ENCODE data around the gene ETS1. TPM values are rescaled to one million over a fixed set of nuclear protein-coding genes. Genes with fewer than 3 reads are reported as not detected.

The ETS1 gene
- total and polyA plus RNA-seq, 2 experiments from 2014 or later = 6.7 to 21.8 TPM

DNA sequence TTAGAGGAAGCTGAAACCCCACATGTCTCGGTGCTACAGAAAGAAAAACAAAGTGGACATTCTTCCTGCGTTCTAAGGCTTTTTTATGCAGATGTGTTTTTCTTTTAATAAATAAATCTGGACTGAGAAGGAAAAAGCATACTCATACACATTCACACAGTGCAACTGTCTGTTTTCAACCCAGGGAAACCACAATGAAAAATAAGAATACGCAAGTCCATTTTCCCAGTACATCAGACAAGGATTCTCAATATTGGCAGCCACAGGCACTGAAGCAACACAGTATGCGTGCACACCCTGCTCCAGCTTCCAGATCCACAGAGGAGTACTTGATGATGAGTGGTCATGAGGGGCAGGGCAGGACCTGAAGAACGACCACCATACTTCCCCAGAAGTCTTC lies 86.9 kb downstream of the ETS1 start:
- Histone ChIP-seq H3K79me2 (peaks cover 78% of the 10 kb centered on the region), H3K9me2 (replicated peaks; ENCODE audit: insufficient read depth) (no peaks in the 10 kb centered on the region), H3K9me3 (ENCODE audit: low read depth) (no peaks in the 10 kb centered on the region), H2AFZ (no peak overlapping the region), H3K27me3 (no peaks in the 10 kb centered on the region), H3K4me2 (no peak overlapping the region), H3K27ac (no peak overlapping the region), H3K36me3 (replicated peaks; ENCODE audit: insufficient read depth, low read depth) (no peaks in the 10 kb centered on the region), H3K4me3 (no peak overlapping the region), H4K20me1 (ENCODE audit: insufficient read depth, poor library complexity, severe bottlenecking) (no peaks in the 10 kb centered on the region), H3K4me1 (ENCODE audit: insufficient read depth) (peaks cover 57% of the 10 kb centered on the region)
- TF ChIP-seq EZH2 (IDR thresholded peaks at IDR 0.05; ENCODE audit: borderline replicate concordance) (no peak), EZH2phosphoT487 (IDR thresholded peaks at IDR 0.05; ENCODE audit: low read depth, severe bottlenecking, unreplicated experiment) (no peak)
- TF ChIP-seq, protein P1, sequence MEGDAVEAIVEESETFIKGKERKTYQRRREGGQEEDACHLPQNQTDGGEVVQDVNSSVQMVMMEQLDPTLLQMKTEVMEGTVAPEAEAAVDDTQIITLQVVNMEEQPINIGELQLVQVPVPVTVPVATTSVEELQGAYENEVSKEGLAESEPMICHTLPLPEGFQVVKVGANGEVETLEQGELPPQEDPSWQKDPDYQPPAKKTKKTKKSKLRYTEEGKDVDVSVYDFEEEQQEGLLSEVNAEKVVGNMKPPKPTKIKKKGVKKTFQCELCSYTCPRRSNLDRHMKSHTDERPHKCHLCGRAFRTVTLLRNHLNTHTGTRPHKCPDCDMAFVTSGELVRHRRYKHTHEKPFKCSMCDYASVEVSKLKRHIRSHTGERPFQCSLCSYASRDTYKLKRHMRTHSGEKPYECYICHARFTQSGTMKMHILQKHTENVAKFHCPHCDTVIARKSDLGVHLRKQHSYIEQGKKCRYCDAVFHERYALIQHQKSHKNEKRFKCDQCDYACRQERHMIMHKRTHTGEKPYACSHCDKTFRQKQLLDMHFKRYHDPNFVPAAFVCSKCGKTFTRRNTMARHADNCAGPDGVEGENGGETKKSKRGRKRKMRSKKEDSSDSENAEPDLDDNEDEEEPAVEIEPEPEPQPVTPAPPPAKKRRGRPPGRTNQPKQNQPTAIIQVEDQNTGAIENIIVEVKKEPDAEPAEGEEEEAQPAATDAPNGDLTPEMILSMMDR (IDR thresholded peaks at IDR 0.05; ENCODE audit: poor library complexity) = no peak
- WGBS (ENCODE audit: low lambda C conversion rate, missing lambda C conversion rate) = 86% methylated on average over 5 of the region's 5 CpGs
- DNase-seq (ENCODE audit: low spot score) = no peak

DNA sequence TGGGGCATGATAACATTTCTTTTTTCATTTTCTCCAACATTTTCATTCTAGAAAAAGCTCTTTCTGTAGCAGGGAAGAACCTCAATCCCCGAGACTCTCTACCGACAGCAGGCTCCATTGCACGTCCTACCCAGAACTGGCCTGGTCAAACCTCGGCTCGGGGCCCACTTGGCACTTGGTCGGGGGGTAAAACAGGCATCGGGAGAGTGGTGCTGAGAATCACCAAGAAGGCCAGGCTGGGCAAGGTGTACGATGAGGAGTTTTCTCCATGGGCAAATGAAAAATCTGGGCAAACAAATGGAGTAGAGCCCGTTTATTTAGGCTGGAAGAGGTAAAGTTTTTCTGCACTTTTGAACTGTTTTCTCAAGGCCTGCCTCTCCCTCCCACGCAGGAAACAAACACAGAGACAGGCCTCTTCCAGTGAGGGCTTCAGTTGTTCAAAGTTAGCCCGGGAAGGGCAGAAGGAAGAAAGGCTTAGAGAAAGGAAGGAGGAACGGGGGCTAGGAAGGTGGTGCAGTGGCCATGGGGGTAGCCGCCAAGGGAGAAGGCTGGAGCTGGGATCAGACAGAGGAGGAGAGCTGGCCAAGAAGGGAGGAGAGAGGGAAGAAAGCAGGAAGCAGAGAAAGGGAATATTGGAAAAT lies 87.6 kb downstream of the ETS1 start:
- TF ChIP-seq, protein P1 (IDR thresholded peaks at IDR 0.05; ENCODE audit: poor library complexity) = no peak
- TF ChIP-seq EZH2phosphoT487 (IDR thresholded peaks at IDR 0.05; ENCODE audit: low read depth, severe bottlenecking, unreplicated experiment) (no peak), EZH2 (IDR thresholded peaks at IDR 0.05; ENCODE audit: borderline replicate concordance) (no peak)
- peaks cover 80% of the 10 kb centered on the region for H3K79me2 ChIP-seq
- DNase-seq (ENCODE audit: low spot score) = no peak
- H3K4me2 ChIP-seq = no peak overlapping the region
- no peaks in the 10 kb centered on the region for H3K9me3 ChIP-seq (ENCODE audit: low read depth)
- peaks cover 57% of the 10 kb centered on the region for H3K4me1 ChIP-seq (ENCODE audit: insufficient read depth)
- WGBS (ENCODE audit: low lambda C conversion rate, missing lambda C conversion rate) = 78% methylated on average over 13 of the region's 13 CpGs
- no peak overlapping the region for H2AFZ ChIP-seq
- H3K27ac ChIP-seq = no peak overlapping the region
- H3K27me3 ChIP-seq = no peaks in the 10 kb centered on the region
- no peaks in the 10 kb centered on the region for H3K36me3 ChIP-seq (replicated peaks; ENCODE audit: insufficient read depth, low read depth)
- H3K9me2 ChIP-seq (replicated peaks; ENCODE audit: insufficient read depth) = no peaks in the 10 kb centered on the region
- no peak overlapping the region for H3K4me3 ChIP-seq
- H4K20me1 ChIP-seq (ENCODE audit: insufficient read depth, poor library complexity, severe bottlenecking) = no peaks in the 10 kb centered on the region

DNA sequence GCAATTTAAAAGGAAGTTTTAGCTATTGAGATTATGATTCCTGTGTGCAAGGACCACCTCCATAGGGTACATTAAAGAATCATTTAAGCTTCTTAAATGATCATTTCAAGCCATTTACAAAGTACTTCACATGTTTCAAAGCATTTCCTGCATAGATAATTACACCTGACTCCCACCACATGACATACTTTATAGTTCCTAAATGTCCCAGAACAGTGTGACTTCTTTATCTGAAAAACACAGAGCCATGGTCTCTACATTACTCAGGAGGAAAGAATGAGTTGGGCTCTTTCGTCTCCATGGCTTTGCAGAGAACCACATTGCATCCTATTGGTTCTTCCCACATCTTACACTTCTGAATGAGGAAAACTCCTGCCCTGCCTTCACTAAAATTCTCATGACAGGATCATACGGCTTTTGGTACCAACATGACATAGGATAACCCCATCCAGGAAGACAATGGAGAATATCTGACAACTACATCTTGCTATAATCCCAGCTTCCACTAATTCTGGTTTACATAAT lies 88.6 kb downstream of the ETS1 start:
- Histone ChIP-seq H3K4me1 (ENCODE audit: insufficient read depth) (peaks cover 50% of the 10 kb centered on the region), H3K9me3 (ENCODE audit: low read depth) (no peaks in the 10 kb centered on the region), H3K4me3 (no peak overlapping the region), H2AFZ (no peak overlapping the region), H3K27me3 (no peaks in the 10 kb centered on the region), H3K36me3 (replicated peaks; ENCODE audit: insufficient read depth, low read depth) (no peaks in the 10 kb centered on the region), H3K4me2 (no peak overlapping the region), H3K9me2 (replicated peaks; ENCODE audit: insufficient read depth) (no peaks in the 10 kb centered on the region), H4K20me1 (ENCODE audit: insufficient read depth, poor library complexity, severe bottlenecking) (no peaks in the 10 kb centered on the region), H3K79me2 (peaks cover 85% of the 10 kb centered on the region), H3K27ac (no peak overlapping the region)
- TF ChIP-seq, protein P1 (IDR thresholded peaks at IDR 0.05; ENCODE audit: poor library complexity) = no peak
- TF ChIP-seq EZH2 (IDR thresholded peaks at IDR 0.05; ENCODE audit: borderline replicate concordance) (no peak), EZH2phosphoT487 (IDR thresholded peaks at IDR 0.05; ENCODE audit: low read depth, severe bottlenecking, unreplicated experiment) (no peak)
- WGBS (ENCODE audit: low lambda C conversion rate, missing lambda C conversion rate) = 84% methylated on average over 2 of the region's 2 CpGs
- DNase-seq (ENCODE audit: low spot score) = no peak
